GM23248 (cell line): ENCODE data around the gene KIF22. TPM values are rescaled to one million over a fixed set of nuclear protein-coding genes. Genes with fewer than 3 reads are reported as not detected.

Source experiments
- DNase-seq: peaks from one replicate; pipeline ENCODE4 v3.0.0-alpha.2; 2015
- H2AFZ ChIP-seq: fragments of 200-600 bp; sonication (generic); 2 replicates; pipeline ENCODE4 v1.6.1; 2016; ENCODE audit warnings: antibody characterized with exemption
- H3F3A ChIP-seq: fragments of 200-600 bp; sonication (generic); 2 replicates; pipeline ENCODE4 v1.6.1; 2016; ENCODE audit warnings: mild to moderate bottlenecking, antibody characterized with exemption, mixed run types; ENCODE audit not compliant: insufficient read depth
- H3K27ac ChIP-seq: fragments of 200-600 bp; sonication (generic); 2 replicates; pipeline ENCODE4 v1.5.1; 2016; ENCODE audit warnings: mild to moderate bottlenecking
- H3K27me3 ChIP-seq: fragments of 200-600 bp; sonication (generic); replicated peaks from 2 replicates; pipeline ENCODE4 v1.6.1; 2016; ENCODE audit warnings: mild to moderate bottlenecking; ENCODE audit not compliant: insufficient read depth
- H3K36me3 ChIP-seq: fragments of 200-600 bp; sonication (generic); 2 replicates; pipeline ENCODE4 v1.6.1; 2016; ENCODE audit warnings: low read depth, mild to moderate bottlenecking
- H3K4me1 ChIP-seq: fragments of 200-600 bp; sonication (generic); 2 replicates; pipeline ENCODE4 v1.6.1; 2016; ENCODE audit warnings: mild to moderate bottlenecking; ENCODE audit not compliant: insufficient read depth
- H3K4me2 ChIP-seq: fragments of 200-600 bp; sonication (generic); one replicate; pipeline ENCODE4 v1.6.1; 2016; ENCODE audit warnings: mild to moderate bottlenecking; ENCODE audit not compliant: unreplicated experiment
- H3K4me3 ChIP-seq: fragments of 200-600 bp; sonication (generic); 2 replicates; pipeline ENCODE4 v1.5.1; 2016; ENCODE audit warnings: mild to moderate bottlenecking
- H3K79me2 ChIP-seq: fragments of 200-600 bp; sonication (generic); 2 replicates; pipeline ENCODE4 v1.6.1; 2016; ENCODE audit warnings: mild to moderate bottlenecking; ENCODE audit not compliant: insufficient read depth
- H3K9ac ChIP-seq: fragments of 200-600 bp; sonication (generic); 2 replicates; pipeline ENCODE4 v1.6.1; 2016; ENCODE audit warnings: mild to moderate bottlenecking
- H3K9me2 ChIP-seq: fragments of 200-600 bp; sonication (generic); 2 replicates; pipeline ENCODE4 v1.6.1; 2016; ENCODE audit warnings: mixed run types, mild to moderate bottlenecking, moderate library complexity; ENCODE audit not compliant: insufficient read depth
- H3K9me3 ChIP-seq: fragments of 200-600 bp; sonication (generic); one replicate; pipeline ENCODE4 v1.6.1; 2017; ENCODE audit warnings: low read depth
- H4K20me1 ChIP-seq: fragments of 200-600 bp; sonication (generic); 2 replicates; pipeline ENCODE4 v1.6.0; 2016; ENCODE audit not compliant: insufficient read depth
- EZH2 ChIP-seq: fragments of 200-600 bp; sonication (generic); IDR thresholded peaks from 2 replicates; pipeline ENCODE4 v1.6.1; 2018; ENCODE audit warnings: antibody characterized with exemption, mild to moderate bottlenecking; ENCODE audit not compliant: insufficient read depth, poor library complexity, severe bottlenecking
- EZH2phosphoT487 ChIP-seq: fragments of 200-600 bp; sonication (generic); IDR thresholded peaks from 2 replicates; pipeline ENCODE4 v1.6.1; 2018; ENCODE audit warnings: antibody characterized with exemption, moderate library complexity, mild to moderate bottlenecking, low read depth; ENCODE audit not compliant: insufficient read depth
- WGBS, 2 experiments: methylation state at CpG; one replicate each; pipeline ENCODE4 v1.1.6; 2015 to 2017; ENCODE audit warnings: low lambda C conversion rate in 2 of 2, low coverage in 1 of 2; ENCODE audit errors: missing lambda C conversion rate in 2 of 2; 5-methylcytosine and 5-hydroxymethylcytosine counted together
- in situ Hi-C: fragments of 300-500 bp; cut with MboI; formaldehyde crosslinking; loops from 2 replicates; pipeline ENCODE4 v1.15.0; 2020
- polyA plus RNA-seq: library from polyadenylated mRNA; unstranded; fragments of >200 nt; fragmentation: Nextera tagmentation; extraction: Ambion mirVana; gene quantifications from 2 replicates; pipeline ENCODE4 v1.2.1, GENCODE V29; 2016
- total RNA-seq: library from RNA; depleted of rRNA; stranded (reverse); fragments of >200 nt; shearing (Covaris generic); gene quantifications from 2 replicates; pipeline ENCODE4 v1.2.3, GENCODE V29; 2014

The KIF22 gene
- total and polyA plus RNA-seq, 2 experiments from 2014 or later = 28.7 to 39.5 TPM

DNA sequence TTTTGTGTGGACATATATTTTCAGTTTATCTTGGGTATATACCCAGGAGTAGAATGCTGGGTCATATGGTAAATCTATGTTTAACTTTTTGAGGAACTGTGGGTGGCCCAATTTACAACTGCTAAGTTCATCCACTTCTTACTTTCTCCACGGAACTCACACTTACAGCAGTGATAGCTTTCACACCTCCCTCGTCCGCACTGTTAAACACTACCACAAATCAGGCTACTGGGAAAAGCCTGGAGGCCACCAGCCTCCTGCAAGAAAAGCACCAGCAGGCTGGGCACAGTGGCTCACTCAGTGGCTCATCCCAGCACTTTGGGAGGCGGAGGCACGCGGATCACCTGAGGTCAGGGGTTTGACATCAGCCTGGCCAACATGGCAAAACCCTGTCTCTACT, 27.2 kb upstream of the KIF22 start:
- Histone ChIP-seq H3F3A (no peaks in the 10 kb centered on the region; the same call in 1 of the 2 replicates), H2AFZ (no peak overlapping the region), H3K9ac (no peak overlapping the region), H3K27ac (no peak overlapping the region), H3K4me2 (no peak overlapping the region), H3K9me2 (no peaks in the 10 kb centered on the region), H3K4me1 (0 out of 2 replicates have a peak, but pooled peaks cover under 1% of the 10 kb centered on the region), H3K9me3 (no peaks in the 10 kb centered on the region), H4K20me1 (no peaks in the 10 kb centered on the region), H3K27me3 (peaks cover 9% of the 10 kb centered on the region), H3K79me2 (no peaks in the 10 kb centered on the region), H3K4me3 (no peak overlapping the region), H3K36me3 (no peaks in the 10 kb centered on the region)
- in situ Hi-C loops = no loop called here
- TF ChIP-seq EZH2phosphoT487 (no peak), EZH2 (no peak)
- 47 to 55% methylated on average over 6 of the region's 6 CpGs for WGBS, 2 experiments
- DNase-seq = no peak

DNA sequence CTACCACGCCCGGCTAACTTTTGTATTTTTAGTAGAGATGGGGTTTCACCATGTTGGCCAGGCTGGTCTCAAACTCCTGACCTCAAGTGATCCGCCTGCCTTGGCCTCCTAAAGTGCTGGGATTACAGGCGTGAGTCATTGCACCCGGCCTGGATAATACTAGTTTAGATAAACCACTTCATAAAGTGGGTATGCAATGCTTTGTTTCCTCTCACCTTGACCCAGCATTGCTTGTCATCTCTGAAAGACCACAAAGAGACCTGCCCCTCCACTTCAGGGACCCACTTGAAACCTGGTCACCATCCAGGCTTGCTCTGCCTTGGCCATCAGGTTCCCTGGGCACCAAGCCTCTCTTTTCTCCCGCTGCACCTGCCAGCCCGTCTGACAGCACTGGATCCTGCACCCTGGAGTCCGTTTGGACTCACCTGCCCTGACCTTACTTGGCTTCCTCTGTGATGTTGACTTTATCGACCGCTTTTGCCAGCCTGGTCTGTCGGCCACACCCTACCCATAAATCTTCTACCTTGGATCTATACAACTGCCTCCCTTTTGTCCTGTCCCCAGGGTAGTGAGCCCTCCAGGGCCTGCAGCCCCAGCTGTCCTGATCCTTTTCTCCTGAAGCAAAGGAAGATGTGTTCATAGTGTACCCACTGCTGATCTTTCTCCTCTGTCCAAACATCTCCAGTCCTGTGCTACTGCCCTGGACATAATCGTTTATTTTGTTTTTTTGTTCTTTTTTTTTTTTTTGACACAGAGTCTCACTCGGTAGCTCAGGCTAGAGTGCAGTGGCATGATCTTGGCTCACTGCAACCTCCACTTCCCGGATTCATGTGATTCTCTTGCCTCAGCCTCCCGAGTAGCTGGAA, 25.2 kb upstream of the KIF22 start:
- 38 to 50% methylated on average over 15 of the region's 15 CpGs for WGBS, 2 experiments
- no peak for DNase-seq
- in situ Hi-C loops = no loop called here
- H3K9ac ChIP-seq = no peak overlapping the region
- H2AFZ ChIP-seq = no peak overlapping the region
- no peaks in the 10 kb centered on the region for H4K20me1 ChIP-seq
- H3K4me2 ChIP-seq = no peak overlapping the region
- no peak for TF ChIP-seq EZH2phosphoT487
- no peak for TF ChIP-seq EZH2
- no peaks in the 10 kb centered on the region for H3K9me2 ChIP-seq
- no peaks in the 10 kb centered on the region for H3K9me3 ChIP-seq
- H3K36me3 ChIP-seq = no peaks in the 10 kb centered on the region
- H3K4me3 ChIP-seq = no peak overlapping the region
- no peaks in the 10 kb centered on the region for H3K79me2 ChIP-seq
- no peaks in the 10 kb centered on the region for H3K4me1 ChIP-seq
- H3K27ac ChIP-seq = no peak overlapping the region
- H3K27me3 ChIP-seq = peaks cover 9% of the 10 kb centered on the region
- H3F3A ChIP-seq = no peaks in the 10 kb centered on the region

DNA sequence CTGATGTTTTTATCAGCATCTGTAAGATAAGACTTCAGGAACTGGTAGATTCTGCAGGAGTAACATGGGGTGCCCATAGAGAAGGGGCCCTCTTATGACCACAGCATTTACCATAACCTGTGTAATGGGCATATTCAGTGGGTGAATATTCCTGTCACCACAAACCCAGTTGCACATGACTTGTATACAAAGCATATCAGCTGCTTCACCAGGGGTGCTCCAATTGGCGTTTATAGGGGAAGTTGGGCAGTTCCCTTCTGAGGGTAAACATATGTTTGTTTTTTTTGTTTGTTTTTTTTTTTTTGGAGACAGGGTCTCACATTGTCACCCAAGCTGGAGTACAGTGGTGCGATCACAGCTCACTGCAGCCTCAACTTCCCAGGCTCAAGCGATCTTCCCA, 24.0 kb upstream of the KIF22 start:
- H3K9me2 ChIP-seq = no peaks in the 10 kb centered on the region
- H3K27me3 ChIP-seq = peaks cover 9% of the 10 kb centered on the region
- H3K4me1 ChIP-seq = no peaks in the 10 kb centered on the region
- TF ChIP-seq EZH2 (no peak), EZH2phosphoT487 (no peak)
- H3K36me3 ChIP-seq = no peaks in the 10 kb centered on the region
- no peaks in the 10 kb centered on the region for H3K79me2 ChIP-seq
- no peak overlapping the region for H2AFZ ChIP-seq
- no peaks in the 10 kb centered on the region for H3F3A ChIP-seq
- H3K27ac ChIP-seq = no peak overlapping the region
- no peaks in the 10 kb centered on the region for H3K9me3 ChIP-seq
- no peak overlapping the region for H3K4me3 ChIP-seq
- no peak for DNase-seq
- 80% methylated on average over 3 of the region's 3 CpGs for WGBS, 2 experiments
- no peak overlapping the region for H3K4me2 ChIP-seq
- in situ Hi-C loops = no loop called here
- H3K9ac ChIP-seq = no peak overlapping the region
- no peaks in the 10 kb centered on the region for H4K20me1 ChIP-seq

DNA sequence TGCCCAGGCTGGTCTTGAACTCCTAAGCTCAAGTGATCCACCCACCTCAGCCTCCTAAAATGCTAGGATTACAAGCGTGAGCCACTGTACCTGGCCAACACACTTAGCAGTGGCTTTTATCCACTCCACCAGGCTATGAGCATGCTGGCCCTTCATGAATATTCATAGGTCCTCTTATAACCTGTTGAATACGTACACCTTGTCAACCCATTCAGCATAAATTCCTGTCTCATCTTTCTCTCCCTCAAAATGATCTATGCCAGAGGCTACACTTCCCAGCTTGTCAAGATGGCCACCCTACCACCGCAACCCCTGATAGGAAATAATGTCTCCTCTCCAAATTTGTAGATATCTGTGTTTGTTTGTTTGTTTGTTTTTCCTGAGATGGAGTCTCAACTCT, 23.5 kb upstream of the KIF22 start:
- Histone ChIP-seq H3K4me2 (no peak overlapping the region), H3K9me3 (no peaks in the 10 kb centered on the region), H3K4me1 (no peaks in the 10 kb centered on the region), H3K36me3 (no peaks in the 10 kb centered on the region), H3K27ac (no peak overlapping the region), H3F3A (no peaks in the 10 kb centered on the region), H4K20me1 (no peaks in the 10 kb centered on the region), H2AFZ (no peak overlapping the region), H3K4me3 (no peak overlapping the region), H3K9me2 (no peaks in the 10 kb centered on the region), H3K79me2 (no peaks in the 10 kb centered on the region), H3K9ac (no peak overlapping the region), H3K27me3 (peaks cover 9% of the 10 kb centered on the region)
- in situ Hi-C loops = no loop called here
- DNase-seq = no peak
- WGBS, 2 experiments = 74 to 80% methylated on average over 3 of the region's 3 CpGs
- no peak for TF ChIP-seq EZH2phosphoT487
- TF ChIP-seq EZH2 = no peak
